GM18502 (cell line): Measurements from ENCODE around the gene CDK5R1.
A peak's percentile ranks its signal among the peaks of the same experiment; 100 is the strongest.

Source experiments
- ATAC-seq: cut with Tn5 transposase; IDR thresholded peaks from one replicate; pipeline ENCODE4 v1.9.1; 2021; ENCODE audit warnings: mild to moderate bottlenecking; ENCODE audit not compliant: unreplicated experiment, poor library complexity

The CDK5R1 gene

DNA sequence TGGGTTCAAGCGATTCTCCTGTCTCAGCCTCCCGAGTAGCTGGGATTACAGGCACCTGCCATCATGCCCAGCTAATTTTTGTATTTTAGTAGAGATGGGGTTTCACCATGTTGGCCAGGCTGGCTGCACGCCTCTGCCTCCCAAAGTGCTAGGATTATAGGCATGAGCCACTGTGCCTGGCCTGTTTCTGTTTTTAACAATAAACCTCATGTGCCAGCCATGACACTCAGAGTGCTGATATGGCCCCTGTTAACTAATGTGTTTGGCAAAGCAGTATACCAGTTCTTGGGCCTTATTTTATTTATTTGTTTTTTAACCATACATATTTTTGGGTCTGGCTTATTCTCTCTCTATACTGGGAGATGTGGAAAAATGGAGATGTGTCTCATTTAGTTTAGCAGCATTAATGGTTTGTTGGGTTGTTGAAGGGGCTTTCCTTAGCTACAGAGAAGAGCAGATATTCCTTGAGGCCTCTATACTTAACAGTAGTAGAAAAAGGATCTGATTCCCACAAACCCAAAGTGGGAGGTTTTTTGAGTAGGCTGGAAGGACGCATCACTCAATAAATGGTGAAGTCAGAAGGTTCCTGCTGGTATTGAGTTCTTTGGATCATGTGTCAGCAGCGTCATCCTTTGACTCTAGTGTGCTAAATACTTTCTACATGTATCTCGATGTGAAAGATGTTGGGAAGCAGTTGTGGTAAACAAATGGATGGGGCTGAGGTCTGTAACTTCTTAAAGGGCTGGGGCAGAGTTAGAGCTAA, 16.2 kb upstream of the CDK5R1 start:
- no peak for ATAC-seq

GRCh38 chr17:32471652-32472051, 15.1 kb upstream of the CDK5R1 start:
- ATAC-seq: no peak

GRCh38 chr17:32475258-32475657, 11.5 kb upstream of the CDK5R1 start:
- ATAC-seq: no peak

- ATAC-seq: no peak
Measured at GRCh38 chr17:32477220-32477619, 9.6 kb upstream of the CDK5R1 start.

DNA sequence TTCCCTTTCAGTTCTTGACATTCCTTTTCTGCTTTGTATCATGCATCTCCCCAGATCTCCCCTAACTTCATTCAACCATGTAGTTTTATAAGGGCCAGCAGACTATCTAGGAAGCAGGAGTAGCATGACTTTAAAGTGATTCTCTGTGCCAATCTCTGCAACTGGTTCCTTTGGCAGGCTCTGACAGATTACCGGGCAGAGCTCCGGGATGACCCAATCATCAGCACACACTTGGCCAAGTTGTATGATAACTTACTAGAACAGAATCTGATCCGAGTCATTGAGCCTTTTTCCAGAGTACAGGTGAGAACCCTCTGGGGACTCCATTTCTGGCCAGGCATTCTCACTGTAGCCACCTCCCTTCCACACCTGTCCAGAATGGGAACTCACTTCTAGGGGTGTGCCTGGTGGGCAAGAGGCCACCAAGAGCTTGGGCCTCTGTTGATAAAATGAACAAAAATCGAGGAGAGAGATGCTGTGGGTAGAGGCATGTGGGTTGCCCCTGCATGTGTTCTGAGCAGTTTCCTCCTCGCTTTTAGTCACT, 7.6 kb upstream of the CDK5R1 start:
- ATAC-seq: no peak

DNA sequence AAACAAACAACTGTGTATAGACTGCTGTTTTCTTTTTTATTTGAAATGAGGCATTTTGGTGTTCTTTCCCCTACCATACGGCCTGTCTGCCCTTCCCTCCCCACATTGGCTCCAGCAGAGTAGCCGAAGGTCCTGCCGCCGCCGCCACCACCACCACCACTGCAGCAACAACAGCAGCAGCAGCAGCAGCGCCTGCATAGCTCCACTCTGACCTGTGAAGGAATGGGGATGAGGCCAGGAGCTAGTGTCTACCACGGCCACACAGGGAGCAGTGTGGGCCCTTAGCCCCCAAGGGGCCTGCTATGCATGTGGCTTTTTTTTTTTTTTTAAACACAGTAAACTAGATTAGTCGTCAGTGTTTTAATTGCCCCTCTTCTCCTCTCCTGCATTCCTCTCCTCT, 5.6 kb upstream of the CDK5R1 start:
- no peak for ATAC-seq

DNA sequence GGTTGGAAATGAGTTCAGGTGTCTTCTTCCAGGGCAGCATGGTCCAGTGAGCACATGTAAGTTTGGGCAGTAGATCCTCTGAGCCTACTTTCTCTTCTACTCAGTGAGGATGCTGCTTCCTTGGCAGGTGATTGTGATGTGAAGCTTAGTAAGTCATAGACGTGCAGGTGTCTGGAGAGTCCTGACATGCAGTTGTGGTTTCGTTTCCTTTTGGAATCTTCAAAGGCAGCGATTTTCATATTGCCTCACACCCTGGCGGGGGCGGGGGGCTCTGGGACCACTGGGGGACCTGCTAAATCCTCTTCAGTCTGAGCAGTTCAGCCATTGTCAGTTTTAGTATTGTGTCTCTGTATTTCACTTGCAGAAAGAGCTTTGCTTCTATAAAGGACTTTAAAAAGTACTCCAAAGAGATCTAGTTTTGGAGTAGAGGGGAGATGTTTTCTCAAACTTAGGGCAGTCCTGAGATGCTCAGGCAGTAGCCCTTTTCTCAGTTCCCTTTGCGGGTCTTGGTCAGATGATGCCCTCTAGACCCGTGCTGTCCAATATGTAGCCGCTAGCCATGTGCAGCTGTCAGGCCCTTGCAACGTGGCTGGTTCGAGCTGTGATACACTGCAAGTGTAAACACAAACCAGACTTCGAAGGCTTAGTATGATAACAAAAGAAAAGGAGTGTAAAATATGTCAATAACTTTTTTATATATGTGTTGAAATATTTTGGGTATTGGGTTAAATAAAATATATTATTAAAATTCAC, 4.0 kb upstream of the CDK5R1 start:
- no peak for ATAC-seq

GRCh38 chr17:32483451-32484019, 3.3 kb upstream of the CDK5R1 start:
- ATAC-seq: no peak

- no peak for ATAC-seq
Measured at GRCh38 chr17:32484041-32484461, 2.7 kb upstream of the CDK5R1 start.

- ATAC-seq: no peak
Measured at GRCh38 chr17:32484628-32485027, 2.2 kb upstream of the CDK5R1 start.

DNA sequence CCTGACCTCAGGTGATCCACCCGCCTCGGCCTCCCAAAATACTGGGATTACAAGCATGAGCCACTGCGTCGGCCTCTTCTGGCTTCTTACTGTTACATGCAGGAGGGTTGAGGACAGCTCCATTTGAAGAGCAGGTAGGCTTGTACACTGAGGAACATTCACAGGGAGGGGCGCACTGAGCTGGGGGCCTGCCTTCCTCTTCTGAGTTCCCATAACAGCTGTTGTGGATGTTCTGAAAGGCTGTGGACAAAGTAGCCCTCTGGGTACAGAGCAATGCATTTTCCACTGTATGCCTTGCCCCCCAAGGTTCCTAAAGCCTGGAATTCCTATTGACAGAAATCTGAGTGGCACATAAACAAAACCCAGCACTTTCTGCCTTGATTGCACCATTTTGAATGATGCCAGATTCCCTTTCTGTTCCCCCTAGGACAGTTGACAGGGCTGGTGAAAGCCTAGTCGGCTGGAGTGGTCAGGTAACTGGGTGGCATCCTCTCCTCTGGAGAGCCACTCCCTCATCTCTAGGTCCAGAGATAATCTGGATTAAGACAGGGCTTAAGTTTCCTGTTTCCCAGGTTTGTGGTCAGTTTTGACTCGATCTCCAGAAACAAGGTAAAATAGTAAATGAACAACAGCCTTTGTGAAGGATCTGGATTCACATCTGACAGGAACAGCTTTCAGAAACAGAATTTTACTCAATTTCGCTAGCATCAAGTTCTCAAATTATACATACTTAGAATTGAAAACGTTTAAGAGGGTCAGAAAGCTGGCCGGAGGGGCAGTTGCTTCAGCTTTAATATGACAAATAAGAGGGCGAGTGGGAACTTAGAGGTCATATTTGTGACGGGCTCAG, 1.3 kb upstream of the CDK5R1 start:
- ATAC-seq: no peak

DNA sequence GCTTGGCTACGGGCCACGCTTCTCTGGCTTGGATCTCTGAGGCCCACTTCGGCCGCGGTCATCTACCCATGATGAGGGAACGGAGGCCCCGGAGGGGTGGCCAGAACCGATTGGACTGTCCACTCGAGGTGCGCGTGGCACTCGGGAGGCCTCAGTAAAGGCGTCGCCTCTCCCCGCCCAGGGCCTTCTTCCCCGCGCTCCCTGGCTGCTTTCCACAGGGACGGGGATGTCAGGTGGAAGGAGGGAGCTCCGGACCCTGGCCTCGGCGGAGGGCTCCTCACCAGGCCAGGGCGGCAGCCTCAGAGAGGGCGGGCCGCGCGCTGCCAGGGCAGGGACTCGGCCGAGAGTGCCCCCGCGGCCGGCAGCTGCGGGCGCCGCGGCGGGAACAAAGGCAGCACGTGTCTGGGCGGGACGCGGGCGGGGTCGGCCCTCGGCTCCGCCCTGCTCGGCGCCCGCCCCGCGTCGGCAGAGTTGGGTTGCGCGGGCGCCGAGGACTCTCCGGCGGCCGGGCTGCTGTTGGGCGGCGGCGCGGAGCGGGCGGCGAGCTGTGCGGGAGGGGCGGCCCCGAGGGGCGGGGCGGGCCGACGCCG, 587 bp upstream of the CDK5R1 start:
- ATAC-seq: peak; percentile 59

- no peak for ATAC-seq
Measured at GRCh38 chr17:32487473-32488176, 832 bp downstream of the CDK5R1 start.

DNA sequence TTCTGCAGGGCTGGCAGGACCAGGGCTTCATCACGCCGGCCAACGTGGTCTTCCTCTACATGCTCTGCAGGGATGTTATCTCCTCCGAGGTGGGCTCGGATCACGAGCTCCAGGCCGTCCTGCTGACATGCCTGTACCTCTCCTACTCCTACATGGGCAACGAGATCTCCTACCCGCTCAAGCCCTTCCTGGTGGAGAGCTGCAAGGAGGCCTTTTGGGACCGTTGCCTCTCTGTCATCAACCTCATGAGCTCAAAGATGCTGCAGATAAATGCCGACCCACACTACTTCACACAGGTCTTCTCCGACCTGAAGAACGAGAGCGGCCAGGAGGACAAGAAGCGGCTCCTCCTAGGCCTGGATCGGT, 1.4 kb downstream of the CDK5R1 start:
- ATAC-seq: no peak

- no peak for ATAC-seq
Measured at GRCh38 chr17:32488604-32489180, 1.9 kb downstream of the CDK5R1 start.

DNA sequence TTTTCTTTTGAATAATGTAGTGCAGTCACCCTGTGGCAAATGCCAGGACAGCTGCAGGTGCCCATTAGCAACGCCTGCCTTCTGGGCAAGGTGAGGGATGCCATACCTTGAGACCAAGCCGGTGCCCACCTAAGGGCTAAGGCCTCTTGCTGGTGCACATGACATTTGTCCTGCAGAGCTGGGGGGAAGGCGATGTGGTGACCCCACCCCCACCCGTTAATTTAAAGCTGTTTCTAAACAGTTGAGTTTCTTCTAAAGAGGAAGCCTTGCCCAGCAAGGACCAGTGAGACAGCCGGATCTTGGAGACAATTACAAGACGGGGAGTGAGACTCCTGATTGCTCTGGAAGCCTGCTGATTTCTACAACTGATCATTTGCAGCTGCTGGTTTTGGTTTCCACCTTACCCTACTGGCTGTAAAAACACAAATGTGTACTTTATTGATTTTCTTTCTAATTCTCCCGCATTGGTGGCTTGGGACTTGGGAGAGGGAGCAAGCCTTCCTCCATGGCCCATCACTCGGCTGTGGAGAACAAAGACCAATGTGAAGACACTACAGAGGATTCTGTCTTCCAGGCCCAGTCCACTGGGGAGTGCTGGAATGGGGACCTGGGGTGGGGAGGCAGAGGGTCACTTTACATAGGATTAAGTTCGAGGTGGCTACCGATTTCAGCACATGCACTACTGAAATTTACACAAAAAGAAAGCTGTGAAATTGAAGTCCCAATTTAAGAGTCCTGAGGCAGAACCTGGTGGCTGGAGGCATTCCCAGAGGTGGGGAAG, 2.7 kb downstream of the CDK5R1 start:
- ATAC-seq: no peak

DNA sequence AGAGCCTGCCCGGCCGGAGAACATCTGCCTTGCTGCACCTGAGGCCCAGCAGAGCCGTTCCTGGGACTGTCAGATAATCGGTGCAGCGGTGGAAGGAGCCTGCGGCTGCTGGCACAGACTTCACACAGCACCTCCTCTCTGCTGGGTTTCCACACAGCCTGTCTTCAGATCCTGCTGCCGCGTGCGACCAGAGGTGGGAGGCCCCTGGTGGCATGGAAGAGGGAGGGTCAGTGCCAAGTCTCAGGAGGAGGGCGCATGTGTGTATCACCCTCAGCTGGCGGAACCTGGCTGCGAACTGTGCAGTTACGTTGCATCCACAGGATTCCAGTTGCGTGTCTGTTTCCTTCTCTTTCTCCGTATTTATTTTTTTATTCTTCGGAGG, 3.3 kb downstream of the CDK5R1 start:
- no peak for ATAC-seq
